Common myeloid progenitor, CD34-positive (primary cell): ENCODE data around the gene ZFP3.

Experiments
- CTCF ChIA-PET: fragments of 350-600 bp; sonication (Branson Sonifier 250); formaldehyde crosslinking; loops from one replicate; lab custom pipeline; 2021; ENCODE audit warnings: antibody characterized with exemption; lab: Charles Lee
- POLR2A ChIA-PET: fragments of 350-600 bp; sonication (Branson Sonifier 250); formaldehyde crosslinking; loops from one replicate; lab custom pipeline; 2021; ENCODE audit warnings: antibody characterized with exemption; lab: Charles Lee
- DNase-seq, 3 donors: peaks; one replicate each; pipeline versions ENCODE4 v3.0.0 to v3.0.0-alpha.2; 2013
- H3K27ac ChIP-seq, 2 experiments: 1 replicate in 1 of 2; 2 replicates in 1 of 2; pipeline ENCODE4 v1.7.0; 2013; ENCODE audit warnings: inconsistent platforms in 2 of 2, low read length in 2 of 2, mild to moderate bottlenecking in 2 of 2, low read depth in 1 of 2, moderate library complexity in 1 of 2; ENCODE audit not compliant: severe bottlenecking in 2 of 2, insufficient read depth in 1 of 2, poor library complexity in 1 of 2
- H3K27me3 ChIP-seq, 5 experiments: replicated peaks in 2 of 5; 1 replicate in 3 of 5; 2 replicates in 2 of 5; pipeline versions ENCODE4 v1.6.1 to v1.7.0; 2013; ENCODE audit warnings: low read length in 4 of 5, mild to moderate bottlenecking in 2 of 5, moderate library complexity in 2 of 5, inconsistent platforms in 1 of 5; ENCODE audit not compliant: insufficient read depth in 5 of 5, control insufficient read depth in 4 of 5
- H3K36me3 ChIP-seq, 4 experiments: 1 replicate in 2 of 4; 2 replicates in 2 of 4; pipeline versions ENCODE4 v1.6.1 to v1.7.0; 2013; ENCODE audit warnings: low read length in 3 of 4, control low read depth in 1 of 4, mild to moderate bottlenecking in 1 of 4; ENCODE audit not compliant: control insufficient read depth in 4 of 4, insufficient read depth in 4 of 4
- H3K4me1 ChIP-seq, 4 experiments: 1 replicate in 3 of 4; 2 replicates in 1 of 4; pipeline versions ENCODE4 v1.6.1 to v1.7.1; 2013; ENCODE audit warnings: low read length in 3 of 4, mild to moderate bottlenecking in 3 of 4, control low read depth in 1 of 4, inconsistent platforms in 1 of 4, moderate library complexity in 1 of 4; ENCODE audit not compliant: control insufficient read depth in 4 of 4, insufficient read depth in 4 of 4; ENCODE audit errors: control extremely low read depth in 1 of 4
- H3K4me3 ChIP-seq, 7 experiments: 1 replicate in 4 of 7; 2 replicates in 3 of 7; pipeline versions ENCODE4 v1.5.1 to v1.7.0; 2013; ENCODE audit warnings: mild to moderate bottlenecking in 7 of 7, low read length in 6 of 7, moderate library complexity in 6 of 7, inconsistent platforms in 2 of 7, low read depth in 2 of 7, control low read depth in 1 of 7; ENCODE audit not compliant: insufficient read depth in 4 of 7, control insufficient read depth in 1 of 7; ENCODE audit errors: extremely low read depth in 1 of 7
- H3K9me3 ChIP-seq, 5 experiments: 1 replicate in 4 of 5; 2 replicates in 1 of 5; pipeline versions ENCODE4 v1.6.1 to v1.7.1; 2013; ENCODE audit warnings: low read length in 4 of 5, mild to moderate bottlenecking in 2 of 5, inconsistent platforms in 1 of 5, low read depth in 1 of 5, moderate library complexity in 1 of 5; ENCODE audit not compliant: control insufficient read depth in 4 of 5, insufficient read depth in 2 of 5; ENCODE audit errors: control extremely low read depth in 1 of 5
- WGBS: methylation state at CpG from one replicate; pipeline ENCODE4 v1.1.5; 2013; ENCODE audit not compliant: insufficient coverage; 5-methylcytosine and 5-hydroxymethylcytosine counted together

The ZFP3 gene

GRCh38 chr17:5047446-5047845 is 30.8 kb upstream of the ZFP3 start:
- 31% methylated on average over 2 of the region's 2 CpGs for WGBS
- H3K4me3 ChIP-seq = no peak overlapping the region
- no peaks in the 10 kb centered on the region for H3K9me3 ChIP-seq
- no peaks in the 10 kb centered on the region for H3K36me3 ChIP-seq
- CTCF ChIA-PET = interaction anchor here (0.6 to 3.4 kb wide), 3 partner anchors 13 to 107 kb away, joined by 3 to 12 read pairs (median 3); no protein-coding TSS in a partner anchor
- POLR2A ChIA-PET = interaction anchor here (0.8 kb wide), 1 partner anchor 511 kb away, joined by 3 read pairs; no protein-coding TSS in a partner anchor
- no peak for DNase-seq
- no peaks in the 10 kb centered on the region for H3K4me1 ChIP-seq
- H3K27ac ChIP-seq = no peak overlapping the region
- H3K27me3 ChIP-seq = peaks cover 0 to 4% (median 0%) of the 10 kb centered on the region in 5 experiments

GRCh38 chr17:5049314-5049841 is 28.9 kb upstream of the ZFP3 start:
- no peak for DNase-seq
- no peak overlapping the region for H3K27ac ChIP-seq
- H3K9me3 ChIP-seq = no peaks in the 10 kb centered on the region
- peaks cover 0 to 4% (median 0%) of the 10 kb centered on the region in 5 experiments for H3K27me3 ChIP-seq
- no peaks in the 10 kb centered on the region for H3K4me1 ChIP-seq
- H3K4me3 ChIP-seq = no peak overlapping the region
- ChIA-PET CTCF (interaction anchor here (0.6 kb wide), 1 partner anchor 18 kb away, joined by 3 read pairs; no protein-coding TSS in a partner anchor), POLR2A (no interaction called here)
- WGBS = 100% methylated on average over 3 of the region's 5 CpGs
- H3K36me3 ChIP-seq = no peaks in the 10 kb centered on the region

GRCh38 chr17:5050278-5050677 is 28.0 kb upstream of the ZFP3 start:
- no peaks in the 10 kb centered on the region for H3K9me3 ChIP-seq
- WGBS = 100% methylated on average over 7 of the region's 9 CpGs
- no peaks in the 10 kb centered on the region for H3K27me3 ChIP-seq
- H3K27ac ChIP-seq = no peak overlapping the region
- ChIA-PET POLR2A (no interaction called here), CTCF (no interaction called here)
- no peaks in the 10 kb centered on the region for H3K36me3 ChIP-seq
- no peak overlapping the region for H3K4me3 ChIP-seq
- H3K4me1 ChIP-seq = no peaks in the 10 kb centered on the region
- no peak for DNase-seq

GRCh38 chr17:5055543-5055942 is 22.7 kb upstream of the ZFP3 start:
- no peak for DNase-seq
- ChIA-PET CTCF (interaction anchor here (1.8 kb wide), 1 partner anchor 9 kb away, joined by 5 read pairs; no protein-coding TSS in a partner anchor), POLR2A (interaction anchor here (0.6 kb wide), 1 partner anchor 412 kb away, joined by 4 read pairs; no protein-coding TSS in a partner anchor)
- Histone ChIP-seq H3K27ac (no peak overlapping the region), H3K9me3 (no peaks in the 10 kb centered on the region), H3K27me3 (peaks cover 0 to 8% (median 0%) of the 10 kb centered on the region in 5 experiments), H3K4me3 (no peak overlapping the region), H3K36me3 (no peaks in the 10 kb centered on the region), H3K4me1 (no peaks in the 10 kb centered on the region)
- WGBS = 94% methylated on average over 7 of the region's 10 CpGs

- H3K36me3 ChIP-seq = no peaks in the 10 kb centered on the region
- peaks cover 0 to 4% (median 0%) of the 10 kb centered on the region in 5 experiments for H3K27me3 ChIP-seq
- H3K4me3 ChIP-seq = no peak overlapping the region
- ChIA-PET CTCF (interaction anchor here (3.2 kb wide), 1 partner anchor 19 kb away, joined by 12 read pairs; no protein-coding TSS in a partner anchor), POLR2A (no interaction called here)
- no peaks in the 10 kb centered on the region for H3K9me3 ChIP-seq
- DNase-seq = no peak
- H3K4me1 ChIP-seq = no peaks in the 10 kb centered on the region
- WGBS = 75% methylated on average over 1 of the region's 1 CpG
- no peak overlapping the region for H3K27ac ChIP-seq
These were observed 13.0 kb upstream of the ZFP3 start for GRCh38 chr17:5065227-5065744.

GRCh38 chr17:5068236-5068635 is 10.0 kb upstream of the ZFP3 start:
- POLR2A ChIA-PET = no interaction called here

GRCh38 chr17:5069724-5070123 is 8.5 kb upstream of the ZFP3 start:
- ChIA-PET CTCF (no interaction called here), POLR2A (no interaction called here)
- no peak overlapping the region for H3K4me3 ChIP-seq
- 94% methylated on average over 4 of the region's 4 CpGs for WGBS
- DNase-seq = no peak
- no peaks in the 10 kb centered on the region for H3K4me1 ChIP-seq
- peaks cover 0 to 2% (median 0%) of the 10 kb centered on the region in 5 experiments for H3K27me3 ChIP-seq
- H3K27ac ChIP-seq = no peak overlapping the region
- H3K36me3 ChIP-seq = no peaks in the 10 kb centered on the region
- H3K9me3 ChIP-seq = no peaks in the 10 kb centered on the region

More at GRCh38 chr17:5068236-5068635, 10.0 kb upstream of the ZFP3 start:
- Histone ChIP-seq H3K4me3 (no peak overlapping the region), H3K9me3 (no peaks in the 10 kb centered on the region), H3K4me1 (no peaks in the 10 kb centered on the region), H3K36me3 (no peaks in the 10 kb centered on the region), H3K27me3 (peaks cover 0 to 1% (median 0%) of the 10 kb centered on the region in 5 experiments), H3K27ac (no peak overlapping the region)
- DNase-seq = no peak
- CTCF ChIA-PET = interaction anchor here (0.6 to 1.0 kb wide), 2 partner anchors 75 to 160 kb away, joined by 3 read pairs; no protein-coding TSS in a partner anchor
- WGBS = 100% methylated on average over 3 of the region's 3 CpGs
